Measurements from ENCODE around the gene MSH3.

GRCh38 chr5:80711216-80711615, 56.8 kb downstream of the MSH3 start:
- TF ChIP-seq GATA2 (IDR thresholded peaks at IDR 0.05; ENCODE audit: low read depth, low read length) (no peak), GATA3 (IDR thresholded peaks at IDR 0.05; ENCODE audit: low read depth, low read length) (no peak)
